Keratinocyte (primary cell): ENCODE results near the gene GRM4. TPM values are rescaled to one million over a fixed set of nuclear protein-coding genes. Genes with fewer than 3 reads are reported as not detected.

ENCODE experiments used
- DNase-seq: peaks from one replicate; pipeline ENCODE4 v3.0.0-alpha.2; 2011; ENCODE audit warnings: low read depth, missing footprints, low spot score
- FAIRE-seq: peaks from 2 replicates; lab custom pipeline; 2011; peaks lifted over from hg19 to GRCh38; lab: Jason Lieb, UNC
- H2AFZ ChIP-seq: 2 replicates; pipeline ENCODE4 v1.6.0; 2012; ENCODE audit warnings: low read length, control low read depth, inconsistent platforms; ENCODE audit not compliant: control insufficient read depth
- H3K27ac ChIP-seq: 2 replicates; pipeline ENCODE4 v1.5.1; 2011; ENCODE audit warnings: low read length; ENCODE audit not compliant: control insufficient read depth, insufficient read depth
- H3K27me3 ChIP-seq: 3 replicates; pipeline ENCODE4 v1.6.0; 2011; ENCODE audit warnings: low read length; ENCODE audit not compliant: control insufficient read depth, insufficient read depth; ENCODE audit errors: extremely low read depth
- H3K36me3 ChIP-seq, 2 experiments: 2 replicates in 1 of 2; 3 replicates in 1 of 2; pipeline ENCODE4 v1.5.1; 2011; ENCODE audit warnings: low read length in 2 of 2, mild to moderate bottlenecking in 1 of 2; ENCODE audit not compliant: control insufficient read depth in 2 of 2, insufficient read depth in 2 of 2; ENCODE audit errors: extremely low read depth in 1 of 2
- H3K4me1 ChIP-seq: 3 replicates; pipeline ENCODE4 v1.5.1; 2011; ENCODE audit warnings: low read length; ENCODE audit not compliant: control insufficient read depth, insufficient read depth; ENCODE audit errors: extremely low read depth
- H3K4me2 ChIP-seq: 3 replicates; pipeline ENCODE4 v1.6.0; 2011; ENCODE audit warnings: low read depth, low read length; ENCODE audit not compliant: control insufficient read depth, insufficient read depth; ENCODE audit errors: extremely low read depth
- H3K4me3 ChIP-seq, 3 experiments: fragments of 200-600 bp in 1 of 3; sonication (generic) in 1 of 3; 2 replicates in 2 of 3; 3 replicates in 1 of 3; pipeline ENCODE4 v1.5.1; 2011 to 2016; ENCODE audit warnings: low read length in 3 of 3, mild to moderate bottlenecking in 3 of 3, control low read depth in 2 of 3, inconsistent platforms in 1 of 3, low read depth in 1 of 3, mixed read lengths in 1 of 3, mixed run types in 1 of 3, moderate library complexity in 1 of 3; ENCODE audit not compliant: control insufficient read depth in 2 of 3, insufficient read depth in 2 of 3; ENCODE audit errors: extremely low read depth in 1 of 3
- H3K79me2 ChIP-seq: 2 replicates; pipeline ENCODE4 v1.6.0; 2012; ENCODE audit warnings: low read length; ENCODE audit not compliant: control insufficient read depth, insufficient read depth
- H3K9ac ChIP-seq: 3 replicates; pipeline ENCODE4 v1.6.0; 2011; ENCODE audit warnings: low read length; ENCODE audit not compliant: control insufficient read depth, insufficient read depth; ENCODE audit errors: extremely low read depth
- H3K9me1 ChIP-seq: 3 replicates; pipeline ENCODE4 v1.6.0; 2011; ENCODE audit warnings: low read length; ENCODE audit not compliant: control insufficient read depth, insufficient read depth; ENCODE audit errors: extremely low read depth
- H3K9me3 ChIP-seq: 2 replicates; pipeline ENCODE4 v1.5.1; 2012; ENCODE audit warnings: low read depth, low read length; ENCODE audit not compliant: control insufficient read depth
- H4K20me1 ChIP-seq: 3 replicates; pipeline ENCODE4 v1.6.0; 2011; ENCODE audit warnings: low read length; ENCODE audit not compliant: control insufficient read depth, insufficient read depth; ENCODE audit errors: extremely low read depth
- CTCF ChIP-seq, 3 experiments: IDR thresholded peaks in 1 of 3; conservative IDR thresholded peaks in 1 of 3; optimal IDR thresholded peaks in 1 of 3; 2 replicates in 2 of 3; 3 replicates in 1 of 3; pipeline versions ENCODE3 to v1.5.1; 2011; ENCODE audit warnings: low read length in 3 of 3, mild to moderate bottlenecking in 3 of 3, moderate library complexity in 2 of 3, control low read depth in 1 of 3, inconsistent platforms in 1 of 3; ENCODE audit not compliant: insufficient read depth in 2 of 3; ENCODE audit errors: extremely low read depth in 1 of 3
- EZH2 ChIP-seq: IDR thresholded peaks from one replicate; pipeline ENCODE4 v1.6.1; 2012; ENCODE audit warnings: inconsistent platforms, mild to moderate bottlenecking, low read length, moderate library complexity
- dilution Hi-C: fragments of 300-500 bp; cut with MboI; formaldehyde crosslinking; loops from one replicate; pipeline ENCODE4 v1.7.0; 2020; ENCODE audit warnings: low sequenced_read_pairs; ENCODE audit not compliant: extremely low pct_ligation_motif_present
- polyA plus RNA-seq, 5 experiments: library from polyadenylated mRNA; depleted of rRNA in 3 of 5; stranded (reverse) in 3 of 5; stranded (forward) in 1 of 5; unstranded in 1 of 5; fragments of >200 nt; gene quantifications; 1 replicate in 1 of 5; 2 replicates in 3 of 5; 3 replicates in 1 of 5; pipeline versions ENCODE4 v1.2.1 to v1.2.3, GENCODE V29; 2011 to 2012; ENCODE audit warnings: missing spikeins in 2 of 5, low read depth in 1 of 5, low replicate concordance in 1 of 5

The GRM4 gene
- polyA plus RNA-seq, 1 donor (not counting 4 experiments of a cell fraction or from before 2014, with no cell fraction given): not detected

- no peaks in the 10 kb centered on the region for H3K36me3 ChIP-seq
- peaks cover 8% of the 10 kb centered on the region for H3K27me3 ChIP-seq
- no peak overlapping the region for H2AFZ ChIP-seq
- no peak overlapping the region for H3K9ac ChIP-seq
- no peak overlapping the region for H3K4me3 ChIP-seq
- no peaks in the 10 kb centered on the region for H3K79me2 ChIP-seq
- no peaks in the 10 kb centered on the region for H3K4me1 ChIP-seq
- H4K20me1 ChIP-seq: no peaks in the 10 kb centered on the region
- H3K9me3 ChIP-seq: no peaks in the 10 kb centered on the region
- FAIRE-seq (no peak), DNase-seq (no peak)
- no peak overlapping the region for H3K27ac ChIP-seq
- TF ChIP-seq EZH2: no peak
- H3K4me2 ChIP-seq: no peak overlapping the region
- H3K9me1 ChIP-seq: no peaks in the 10 kb centered on the region
- dilution Hi-C loops: no loop called here
Observed at GRCh38 chr6:34035704-34036356, 110.1 kb downstream of the GRM4 start.

DNA sequence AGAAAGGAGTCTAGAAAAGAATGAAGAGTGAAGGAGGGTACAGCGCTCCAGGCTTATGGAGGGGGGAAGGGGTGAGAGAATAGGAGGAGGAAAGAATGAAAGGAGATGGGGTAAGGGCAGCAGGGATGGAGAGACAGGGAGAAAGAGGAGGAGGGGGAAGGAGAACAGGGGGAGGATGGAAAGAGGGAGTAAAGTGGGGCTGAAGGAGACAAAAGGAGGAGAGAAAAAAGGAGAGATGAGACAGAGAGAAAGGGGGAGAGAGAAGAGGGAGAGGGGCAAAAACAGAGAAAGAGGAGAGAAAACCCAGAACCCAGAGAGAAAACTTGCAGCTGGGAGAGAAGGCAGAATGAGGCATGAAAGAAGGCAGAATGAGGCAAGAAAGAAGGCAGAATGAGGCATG lies 110.7 kb downstream of the GRM4 start:
- TF ChIP-seq EZH2: no peak
- no peak for TF ChIP-seq CTCF (optimal IDR thresholded peaks at IDR 0.05 in 1 of 3, IDR thresholded peaks at IDR 0.05 in 1 of 3, conservative IDR thresholded peaks at IDR 0.05 in 1 of 3; ENCODE audit: extremely low read depth in 1 of 3, insufficient read depth in 2 of 3, low read length in 3 of 3)
- H3K79me2 ChIP-seq: no peaks in the 10 kb centered on the region
- no peaks in the 10 kb centered on the region for H3K36me3 ChIP-seq
- H3K4me3 ChIP-seq: no peak overlapping the region
- no peak overlapping the region for H3K27ac ChIP-seq
- dilution Hi-C loops: no loop called here
- no peaks in the 10 kb centered on the region for H4K20me1 ChIP-seq
- no peak for FAIRE-seq
- H3K4me1 ChIP-seq: no peaks in the 10 kb centered on the region
- no peaks in the 10 kb centered on the region for H3K9me1 ChIP-seq
- no peak for DNase-seq
- no peak overlapping the region for H2AFZ ChIP-seq
- H3K4me2 ChIP-seq: no peak overlapping the region
- H3K9me3 ChIP-seq: no peaks in the 10 kb centered on the region
- no peak overlapping the region for H3K9ac ChIP-seq
- H3K27me3 ChIP-seq: peaks cover 8% of the 10 kb centered on the region

DNA sequence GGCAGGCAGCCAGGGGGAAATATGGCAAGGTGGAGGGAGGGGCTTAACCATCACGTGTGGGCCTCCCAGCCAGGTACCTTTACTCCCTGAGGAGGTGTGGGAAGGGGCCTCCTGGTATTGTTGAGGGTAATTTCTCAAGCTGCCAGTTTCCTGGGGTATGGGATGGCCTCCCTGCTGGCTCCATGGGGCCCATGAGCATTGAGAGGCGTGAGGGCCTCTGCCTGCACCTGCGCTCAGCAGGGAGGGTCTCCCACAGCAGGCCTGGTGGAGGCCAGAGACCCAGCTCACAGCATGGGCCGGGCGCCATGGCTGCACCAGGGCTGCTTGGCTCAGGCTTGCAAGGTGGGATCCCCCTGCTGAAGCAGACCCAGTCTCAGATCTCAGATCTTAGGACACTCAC lies 113.0 kb downstream of the GRM4 start:
- no peak for FAIRE-seq
- no peak overlapping the region for H3K4me3 ChIP-seq
- dilution Hi-C loops: no loop called here
- H3K27me3 ChIP-seq: peaks cover 8% of the 10 kb centered on the region
- no peak overlapping the region for H3K27ac ChIP-seq
- DNase-seq: no peak
- H3K36me3 ChIP-seq: no peaks in the 10 kb centered on the region
- H3K9me3 ChIP-seq: no peaks in the 10 kb centered on the region
- no peak overlapping the region for H3K4me2 ChIP-seq
- no peaks in the 10 kb centered on the region for H3K9me1 ChIP-seq
- no peak overlapping the region for H3K9ac ChIP-seq
- H3K79me2 ChIP-seq: no peaks in the 10 kb centered on the region
- H4K20me1 ChIP-seq: no peaks in the 10 kb centered on the region
- no peaks in the 10 kb centered on the region for H3K4me1 ChIP-seq
- TF ChIP-seq CTCF (optimal IDR thresholded peaks at IDR 0.05 in 1 of 3, IDR thresholded peaks at IDR 0.05 in 1 of 3, conservative IDR thresholded peaks at IDR 0.05 in 1 of 3; ENCODE audit: extremely low read depth in 1 of 3, insufficient read depth in 2 of 3, low read length in 3 of 3) (no peak), EZH2 (no peak)
- no peak overlapping the region for H2AFZ ChIP-seq
